CD4-positive, alpha-beta T cell (primary cell): ENCODE data around the gene GRIPAP1. TPM values are rescaled to one million over a fixed set of nuclear protein-coding genes. Genes with fewer than 3 reads are reported as not detected.

Experiments used
- ATAC-seq: fragments of 200-7000 bp; cut with Tn5 transposase; one replicate; pipeline ENCODE4 v1.10.0; 2022; ENCODE audit warnings: mild to moderate bottlenecking; ENCODE audit not compliant: poor library complexity
- CTCF ChIA-PET: fragments of 350-600 bp; sonication (Branson Sonifier 250); formaldehyde crosslinking; loops from one replicate; lab custom pipeline; 2021; ENCODE audit warnings: antibody characterized with exemption, inconsistent platforms; lab: Charles Lee
- POLR2A ChIA-PET: fragments of 350-600 bp; sonication (Branson Sonifier 250); formaldehyde crosslinking; loops from one replicate; lab custom pipeline; 2021; ENCODE audit warnings: antibody characterized with exemption, inconsistent platforms; lab: Charles Lee
- DNase-seq, 14 experiments: peaks; one replicate each; pipeline ENCODE4 v3.0.0-alpha.2; 2013 to 2020; ENCODE audit warnings: mixed read lengths in 2 of 14
- H3K27ac ChIP-seq, 2 donors: one replicate each; pipeline versions ENCODE4 v1.5.1 to v1.7.0; 2013; ENCODE audit warnings: low read length in 2 of 2, low read depth in 1 of 2, mild to moderate bottlenecking in 1 of 2
- H3K27me3 ChIP-seq, 2 experiments: 1 replicate in 1 of 2; 2 replicates in 1 of 2; pipeline versions ENCODE4 v1.6.1 to v1.7.0; 2013; ENCODE audit warnings: low read length in 2 of 2, control low read depth in 1 of 2, mild to moderate bottlenecking in 1 of 2, moderate library complexity in 1 of 2; ENCODE audit not compliant: insufficient read depth in 2 of 2, control insufficient read depth in 1 of 2
- H3K36me3 ChIP-seq: one replicate; pipeline ENCODE4 v1.6.1; 2013; ENCODE audit warnings: low read length, control low read depth; ENCODE audit not compliant: insufficient read depth
- H3K4me1 ChIP-seq: one replicate; pipeline ENCODE4 v1.6.1; 2013; ENCODE audit warnings: low read length, control low read depth; ENCODE audit not compliant: insufficient read depth
- H3K4me3 ChIP-seq: one replicate; pipeline ENCODE4 v1.5.1; 2013; ENCODE audit warnings: mild to moderate bottlenecking, low read length, moderate library complexity
- H3K9me3 ChIP-seq, 2 experiments: 1 replicate in 1 of 2; 2 replicates in 1 of 2; pipeline versions ENCODE4 v1.6.1 to v1.7.0; 2013; ENCODE audit warnings: low read length in 2 of 2, mild to moderate bottlenecking in 2 of 2, control low read depth in 1 of 2, moderate library complexity in 1 of 2; ENCODE audit not compliant: control insufficient read depth in 1 of 2, insufficient read depth in 1 of 2
- H3K27ac Mint-ChIP-seq: one replicate; pipeline ENCODE4 v1.8.0; 2020; ENCODE audit warnings: mixed read lengths
- H3K27me3 Mint-ChIP-seq: one replicate; pipeline ENCODE4 v1.8.0; 2021; ENCODE audit warnings: mixed read lengths
- H3K36me3 Mint-ChIP-seq: one replicate; pipeline ENCODE4 v1.8.0; 2021; ENCODE audit warnings: low read depth, mixed read lengths
- H3K4me1 Mint-ChIP-seq: one replicate; pipeline ENCODE4 v1.8.0; 2021; ENCODE audit warnings: low read depth, mixed read lengths
- H3K4me3 Mint-ChIP-seq: one replicate; pipeline ENCODE4 v1.8.0; 2020; ENCODE audit warnings: mild to moderate bottlenecking, mixed read lengths
- H3K9me3 Mint-ChIP-seq: one replicate; pipeline ENCODE4 v1.8.0; 2020; ENCODE audit warnings: mixed read lengths
- CTCF ChIP-seq: fragments of 200-600 bp; IDR thresholded peaks from one replicate; pipeline ENCODE4 v1.8.0; 2022; ENCODE audit warnings: antibody characterized with exemption, mild to moderate bottlenecking
- intact Hi-C, 2 experiments: fragments of 100-400 bp; cut with DNase I in 1 of 2; cut with micrococcal nuclease in 1 of 2; formaldehyde crosslinking; loops; one replicate each; pipeline versions ENCODE4 v1.15.1 to v1.9.0; 2023 to 2025; cut with DNase I, micrococcal nuclease
- total RNA-seq, 174 experiments: library from RNA in 2 of 174; stranded (reverse) in 2 of 174; gene quantifications; one replicate each; pipeline ENCODE4 v1.2.3 and lab custom pipeline; 2021 to 2026

The GRIPAP1 gene
- total RNA-seq, 2 experiments from 2014 or later, result 100 to 101 TPM

GRCh38 chrX:48969471-48969870 is 32.6 kb downstream of the GRIPAP1 start:
- H3K27me3 ChIP-seq, result no peaks in the 10 kb centered on the region
- H3K4me3 Mint-ChIP-seq, result no peak overlapping the region
- H3K4me1 ChIP-seq, result peaks cover 16% of the 10 kb centered on the region
- TF ChIP-seq CTCF, result no peak
- DNase-seq (no peak), ATAC-seq (no peak)
- peaks cover 17% of the 10 kb centered on the region for H3K4me1 Mint-ChIP-seq
- H3K27ac ChIP-seq, result no peak overlapping the region
- no peaks in the 10 kb centered on the region for H3K36me3 ChIP-seq
- H3K9me3 Mint-ChIP-seq, result no peaks in the 10 kb centered on the region
- H3K36me3 Mint-ChIP-seq, result peaks cover 5% of the 10 kb centered on the region
- no peaks in the 10 kb centered on the region for H3K9me3 ChIP-seq
- ChIA-PET CTCF (no interaction called here), POLR2A (interaction anchor here (1.0 kb wide), 1 partner anchor 33 kb away, joined by 5 read pairs; the partner anchor contains the start of gene GRIPAP1)
- intact Hi-C loops, result no loop called here
- no peaks in the 10 kb centered on the region for H3K27me3 Mint-ChIP-seq
- no peak overlapping the region for H3K27ac Mint-ChIP-seq
- no peak overlapping the region for H3K4me3 ChIP-seq

- Histone ChIP-seq H3K27me3 (no peaks in the 10 kb centered on the region), H3K27ac (no peak overlapping the region), H3K4me1 (peaks cover 16% of the 10 kb centered on the region), H3K36me3 (no peaks in the 10 kb centered on the region), H3K4me3 (no peak overlapping the region), H3K9me3 (no peaks in the 10 kb centered on the region)
- ChIA-PET CTCF (no interaction called here), POLR2A (interaction anchor here (0.6 kb wide), 1 partner anchor 58 kb away, joined by 3 read pairs; no protein-coding TSS in a partner anchor)
- H3K36me3 Mint-ChIP-seq, result no peaks in the 10 kb centered on the region
- H3K27ac Mint-ChIP-seq, result no peak overlapping the region
- intact Hi-C loops, result no loop called here
- H3K9me3 Mint-ChIP-seq, result no peaks in the 10 kb centered on the region
- no peak for TF ChIP-seq CTCF
- ATAC-seq, result no peak
- H3K4me3 Mint-ChIP-seq, result no peak overlapping the region
- DNase-seq, result no peak
- no peaks in the 10 kb centered on the region for H3K27me3 Mint-ChIP-seq
- H3K4me1 Mint-ChIP-seq, result peaks cover 16% of the 10 kb centered on the region
Observed at GRCh38 chrX:48968377-48968776, 33.7 kb downstream of the GRIPAP1 start.

- Mint-ChIP-seq H3K27me3 (no peaks in the 10 kb centered on the region), H3K36me3 (no peaks in the 10 kb centered on the region), H3K4me3 (no peak overlapping the region), H3K4me1 (peaks cover 2% of the 10 kb centered on the region), H3K9me3 (no peaks in the 10 kb centered on the region), H3K27ac (no peak overlapping the region)
- DNase-seq (no peak), ATAC-seq (no peak)
- CTCF ChIA-PET, result no interaction called here
- intact Hi-C loops, result no loop called here
- TF ChIP-seq CTCF, result no peak
- H3K4me3 ChIP-seq, result no peak overlapping the region
- H3K36me3 ChIP-seq, result no peaks in the 10 kb centered on the region
- H3K27me3 ChIP-seq, result no peaks in the 10 kb centered on the region
- POLR2A ChIA-PET, result no interaction called here
- H3K4me1 ChIP-seq, result peaks cover 12% of the 10 kb centered on the region
- no peaks in the 10 kb centered on the region for H3K9me3 ChIP-seq
- no peak overlapping the region for H3K27ac ChIP-seq
Observed at GRCh38 chrX:48966796-48967579, 35.1 kb downstream of the GRIPAP1 start.
